Epithelial cell of proximal tubule (primary cell): Measurements from ENCODE around the gene SPOCK1. TPM values are rescaled to one million over a fixed set of nuclear protein-coding genes. Genes with fewer than 3 reads are reported as not detected.
A peak's percentile ranks its signal among the peaks of the same experiment; 100 is the strongest.

Source experiments
- DNase-seq: peaks from one replicate; pipeline ENCODE4 v3.0.0-alpha.2; 2011; ENCODE audit warnings: low read depth
- H3K4me3 ChIP-seq: 2 replicates; pipeline ENCODE4 v1.5.1; 2011; ENCODE audit warnings: low read depth, mild to moderate bottlenecking, low read length
- CTCF ChIP-seq: conservative IDR thresholded peaks from 2 replicates; pipeline ENCODE4 v1.5.1; 2012; ENCODE audit warnings: low read depth, mild to moderate bottlenecking, low read length
- total RNA-seq: library from RNA; depleted of rRNA; stranded (reverse); fragments of >200 nt; gene quantifications from 2 replicates; pipeline ENCODE4 v1.2.3, GENCODE V29; 2015

The SPOCK1 gene
- total RNA-seq, 1 donor from 2014 or later, result 31.4 TPM

GRCh38 chr5:137155261-137156000, 343.7 kb downstream of the SPOCK1 start:
- DNase-seq, result no peak
- no peak overlapping the region for H3K4me3 ChIP-seq
- TF ChIP-seq CTCF, result no peak

GRCh38 chr5:137152616-137153015, 346.5 kb downstream of the SPOCK1 start:
- DNase-seq, result no peak
- no peak overlapping the region for H3K4me3 ChIP-seq
- no peak for TF ChIP-seq CTCF

GRCh38 chr5:137148655-137149054, 350.5 kb downstream of the SPOCK1 start:
- no peak for DNase-seq
- TF ChIP-seq CTCF, result no peak

GRCh38 chr5:137148159-137148558, 351.0 kb downstream of the SPOCK1 start:
- TF ChIP-seq CTCF, result no peak
- no peak for DNase-seq

More at GRCh38 chr5:137148655-137149054, 350.5 kb downstream of the SPOCK1 start:
- H3K4me3 ChIP-seq, result no peak overlapping the region

GRCh38 chr5:137147346-137147745, 351.8 kb downstream of the SPOCK1 start:
- no peak for TF ChIP-seq CTCF
- no peak overlapping the region for H3K4me3 ChIP-seq
- no peak for DNase-seq

More at GRCh38 chr5:137148159-137148558, 351.0 kb downstream of the SPOCK1 start:
- no peak overlapping the region for H3K4me3 ChIP-seq

GRCh38 chr5:137146402-137146890, 352.7 kb downstream of the SPOCK1 start:
- H3K4me3 ChIP-seq, result peak overlapping the region; percentile 26
- no peak for TF ChIP-seq CTCF
- peak; percentile 99 for DNase-seq

GRCh38 chr5:137145721-137146120, 353.4 kb downstream of the SPOCK1 start:
- TF ChIP-seq CTCF, result no peak
- peak overlapping the region; percentile 26 for H3K4me3 ChIP-seq
- no peak for DNase-seq
